ENCODE results near the gene RPLP2.

GRCh38 chr11:794013-794765 lies 15.6 kb upstream of the RPLP2 start:
- TF ChIP-seq, protein P1, sequence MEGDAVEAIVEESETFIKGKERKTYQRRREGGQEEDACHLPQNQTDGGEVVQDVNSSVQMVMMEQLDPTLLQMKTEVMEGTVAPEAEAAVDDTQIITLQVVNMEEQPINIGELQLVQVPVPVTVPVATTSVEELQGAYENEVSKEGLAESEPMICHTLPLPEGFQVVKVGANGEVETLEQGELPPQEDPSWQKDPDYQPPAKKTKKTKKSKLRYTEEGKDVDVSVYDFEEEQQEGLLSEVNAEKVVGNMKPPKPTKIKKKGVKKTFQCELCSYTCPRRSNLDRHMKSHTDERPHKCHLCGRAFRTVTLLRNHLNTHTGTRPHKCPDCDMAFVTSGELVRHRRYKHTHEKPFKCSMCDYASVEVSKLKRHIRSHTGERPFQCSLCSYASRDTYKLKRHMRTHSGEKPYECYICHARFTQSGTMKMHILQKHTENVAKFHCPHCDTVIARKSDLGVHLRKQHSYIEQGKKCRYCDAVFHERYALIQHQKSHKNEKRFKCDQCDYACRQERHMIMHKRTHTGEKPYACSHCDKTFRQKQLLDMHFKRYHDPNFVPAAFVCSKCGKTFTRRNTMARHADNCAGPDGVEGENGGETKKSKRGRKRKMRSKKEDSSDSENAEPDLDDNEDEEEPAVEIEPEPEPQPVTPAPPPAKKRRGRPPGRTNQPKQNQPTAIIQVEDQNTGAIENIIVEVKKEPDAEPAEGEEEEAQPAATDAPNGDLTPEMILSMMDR (conservative IDR thresholded peaks at IDR 0.05): no peak
- no peak for TF ChIP-seq EZH2 (IDR thresholded peaks at IDR 0.05; ENCODE audit: low read depth)
